K562 treated with DMSO at 1 percent for 12 hours (cell line): ENCODE data around the gene GALR1. TPM values are rescaled to one million over a fixed set of nuclear protein-coding genes. Genes with fewer than 3 reads are reported as not detected.

ENCODE experiments used
- total RNA-seq: library from RNA; unstranded; fragments of 300-600 nt; gene quantifications from 2 replicates; pipeline ENCODE4 v1.2.3, GENCODE V29; 2022; ENCODE audit not compliant: insufficient read depth

GALR1 gene, protein sequence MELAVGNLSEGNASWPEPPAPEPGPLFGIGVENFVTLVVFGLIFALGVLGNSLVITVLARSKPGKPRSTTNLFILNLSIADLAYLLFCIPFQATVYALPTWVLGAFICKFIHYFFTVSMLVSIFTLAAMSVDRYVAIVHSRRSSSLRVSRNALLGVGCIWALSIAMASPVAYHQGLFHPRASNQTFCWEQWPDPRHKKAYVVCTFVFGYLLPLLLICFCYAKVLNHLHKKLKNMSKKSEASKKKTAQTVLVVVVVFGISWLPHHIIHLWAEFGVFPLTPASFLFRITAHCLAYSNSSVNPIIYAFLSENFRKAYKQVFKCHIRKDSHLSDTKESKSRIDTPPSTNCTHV
- total RNA-seq: not detected in 2 replicates

DNA sequence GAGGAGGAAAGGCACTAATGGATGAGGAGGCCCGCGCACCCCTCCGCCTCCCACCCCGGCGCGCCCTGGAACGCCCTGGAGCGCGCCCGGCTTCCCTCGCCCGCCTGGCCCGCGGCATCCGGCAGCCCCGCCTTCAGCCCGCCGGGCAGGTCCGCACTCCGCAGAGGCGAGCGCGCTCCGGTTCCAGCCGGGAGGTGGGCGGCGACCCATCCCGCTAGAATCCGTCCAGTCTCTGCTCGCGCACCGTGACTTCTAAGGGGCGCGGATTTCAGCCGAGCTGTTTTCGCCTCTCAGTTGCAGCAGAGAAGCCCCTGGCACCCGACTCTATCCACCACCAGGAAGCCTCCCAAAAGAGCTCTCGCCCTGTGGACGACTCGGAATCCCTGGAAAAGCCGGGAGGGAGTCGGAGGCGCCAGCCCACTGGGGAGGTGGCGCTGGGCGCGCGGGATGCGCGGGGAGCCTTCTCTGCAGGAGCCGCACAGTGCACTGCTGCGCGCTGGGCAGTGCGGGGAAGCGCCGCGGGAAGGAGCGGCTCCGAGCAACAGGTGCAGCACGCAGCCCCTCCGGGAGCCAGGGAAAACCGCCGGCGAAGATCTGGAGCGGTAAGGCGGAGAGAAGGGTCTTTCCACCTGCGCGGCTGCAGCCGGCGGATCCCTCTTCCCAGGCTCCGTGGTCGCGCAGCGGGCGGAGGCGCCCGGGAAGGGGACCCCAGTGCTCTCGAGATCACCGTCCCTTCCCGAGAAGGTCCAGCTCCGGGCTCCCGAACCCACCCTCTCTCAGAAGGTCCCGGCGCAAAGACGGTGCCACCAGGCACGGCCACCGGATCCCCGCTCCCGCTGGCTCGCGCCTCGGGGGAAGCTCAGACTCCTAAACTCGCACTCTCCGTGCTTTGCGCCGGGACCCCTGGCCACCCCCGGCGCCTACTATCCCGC lies at the start of gene GALR1:
Gene GALR1 (plus strand): TSS at position 280 of the 932 bp plus-strand sequence. CDS start 701 bp downstream, outside the sequence.

Other genes with a start within 250 kb of the GALR1 start
- gene MBP, start 117.1 kb upstream of the GALR1 start, total RNA-seq: not detected in 2 replicates